GM12864 (cell line): ENCODE measurements around the gene SYVN1.

Experiments
- DNase-seq: peaks from one replicate; pipeline ENCODE4 v3.0.0-alpha.2; 2011; ENCODE audit warnings: low read depth
- H3K4me3 ChIP-seq: 2 replicates; pipeline ENCODE4 v1.5.1; 2011; ENCODE audit warnings: mild to moderate bottlenecking, low read depth, low read length, control low read depth
- TF ChIP-seq, protein P1 (sequence below): IDR thresholded peaks from 2 replicates; pipeline ENCODE4 v1.5.1; 2011; ENCODE audit warnings: low read depth, mild to moderate bottlenecking, moderate library complexity, low read length, control low read depth, inconsistent platforms; ENCODE audit errors: missing control alignments

SYVN1 gene

GRCh38 chr11:65114538-65115171 lies 19.7 kb downstream of the SYVN1 start:
- H3K4me3 ChIP-seq, result no peak overlapping the region
- TF ChIP-seq, protein P1, sequence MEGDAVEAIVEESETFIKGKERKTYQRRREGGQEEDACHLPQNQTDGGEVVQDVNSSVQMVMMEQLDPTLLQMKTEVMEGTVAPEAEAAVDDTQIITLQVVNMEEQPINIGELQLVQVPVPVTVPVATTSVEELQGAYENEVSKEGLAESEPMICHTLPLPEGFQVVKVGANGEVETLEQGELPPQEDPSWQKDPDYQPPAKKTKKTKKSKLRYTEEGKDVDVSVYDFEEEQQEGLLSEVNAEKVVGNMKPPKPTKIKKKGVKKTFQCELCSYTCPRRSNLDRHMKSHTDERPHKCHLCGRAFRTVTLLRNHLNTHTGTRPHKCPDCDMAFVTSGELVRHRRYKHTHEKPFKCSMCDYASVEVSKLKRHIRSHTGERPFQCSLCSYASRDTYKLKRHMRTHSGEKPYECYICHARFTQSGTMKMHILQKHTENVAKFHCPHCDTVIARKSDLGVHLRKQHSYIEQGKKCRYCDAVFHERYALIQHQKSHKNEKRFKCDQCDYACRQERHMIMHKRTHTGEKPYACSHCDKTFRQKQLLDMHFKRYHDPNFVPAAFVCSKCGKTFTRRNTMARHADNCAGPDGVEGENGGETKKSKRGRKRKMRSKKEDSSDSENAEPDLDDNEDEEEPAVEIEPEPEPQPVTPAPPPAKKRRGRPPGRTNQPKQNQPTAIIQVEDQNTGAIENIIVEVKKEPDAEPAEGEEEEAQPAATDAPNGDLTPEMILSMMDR, result no peak
- no peak for DNase-seq

GRCh38 chr11:65113839-65114238 lies 20.5 kb downstream of the SYVN1 start:
- DNase-seq, result no peak
- TF ChIP-seq, protein P1, result no peak
- H3K4me3 ChIP-seq, result no peak overlapping the region

DNA sequence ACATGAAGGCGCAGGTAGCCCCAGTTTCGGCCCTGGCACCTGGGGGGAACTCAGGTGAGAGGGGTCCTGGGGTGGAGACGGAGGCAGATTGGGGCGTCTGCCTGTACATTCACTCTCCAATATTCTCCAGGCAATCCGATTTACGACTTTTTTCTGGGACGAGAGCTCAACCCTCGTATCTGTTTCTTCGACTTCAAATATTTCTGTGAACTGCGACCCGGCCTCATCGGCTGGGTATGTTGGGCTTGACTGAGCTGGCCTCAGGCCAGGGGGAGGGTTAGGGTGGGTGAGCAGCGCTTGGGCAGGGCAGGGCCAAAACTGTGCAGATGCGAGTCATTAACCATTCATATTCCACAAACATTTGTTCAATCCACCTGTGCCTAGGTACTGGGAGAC lies 21.0 kb downstream of the SYVN1 start:
- peak overlapping the region; percentile 76 for H3K4me3 ChIP-seq
- DNase-seq, result no peak
- TF ChIP-seq, protein P1, result no peak

DNA sequence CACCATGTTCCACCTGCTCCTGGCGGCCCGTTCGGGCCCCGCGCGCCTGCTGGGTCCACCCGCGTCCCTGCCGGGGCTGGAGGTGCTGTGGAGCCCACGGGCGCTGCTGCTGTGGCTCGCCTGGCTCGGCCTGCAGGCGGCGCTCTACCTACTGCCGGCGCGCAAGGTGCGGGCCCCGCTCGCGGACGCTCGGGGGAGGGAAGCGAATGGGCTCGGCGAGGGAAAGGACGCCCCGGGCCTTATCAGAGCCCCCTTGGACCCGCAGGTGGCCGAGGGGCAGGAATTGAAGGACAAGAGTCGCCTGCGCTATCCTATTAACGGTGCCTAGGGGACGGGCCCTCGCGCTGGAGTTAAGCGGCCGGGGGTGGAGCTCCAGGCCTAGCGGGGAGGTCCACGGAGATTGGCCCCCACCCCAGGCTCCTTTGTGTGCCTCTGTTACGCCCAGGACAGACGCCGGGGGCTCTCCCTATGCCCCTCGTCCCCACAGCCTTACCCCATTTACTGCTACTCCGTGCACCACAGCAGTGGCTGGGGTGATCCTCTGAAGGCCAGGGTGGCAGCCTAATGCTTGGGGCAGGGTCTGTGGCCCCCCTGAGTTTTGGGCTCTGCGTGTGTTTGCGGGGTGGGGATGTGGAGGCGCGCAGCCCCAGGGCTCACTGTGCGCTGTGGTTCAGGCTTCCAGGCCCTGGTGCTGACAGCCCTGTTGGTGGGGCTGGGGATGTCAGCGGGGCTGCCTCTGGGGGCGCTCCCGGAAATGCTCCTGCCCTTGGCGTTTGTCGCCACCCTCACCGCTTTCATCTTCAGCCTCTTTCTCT lies 21.6 kb downstream of the SYVN1 start:
- peak overlapping the region; percentile 76 for H3K4me3 ChIP-seq
- no peak for DNase-seq
- TF ChIP-seq, protein P1, result peak; percentile 87

DNA sequence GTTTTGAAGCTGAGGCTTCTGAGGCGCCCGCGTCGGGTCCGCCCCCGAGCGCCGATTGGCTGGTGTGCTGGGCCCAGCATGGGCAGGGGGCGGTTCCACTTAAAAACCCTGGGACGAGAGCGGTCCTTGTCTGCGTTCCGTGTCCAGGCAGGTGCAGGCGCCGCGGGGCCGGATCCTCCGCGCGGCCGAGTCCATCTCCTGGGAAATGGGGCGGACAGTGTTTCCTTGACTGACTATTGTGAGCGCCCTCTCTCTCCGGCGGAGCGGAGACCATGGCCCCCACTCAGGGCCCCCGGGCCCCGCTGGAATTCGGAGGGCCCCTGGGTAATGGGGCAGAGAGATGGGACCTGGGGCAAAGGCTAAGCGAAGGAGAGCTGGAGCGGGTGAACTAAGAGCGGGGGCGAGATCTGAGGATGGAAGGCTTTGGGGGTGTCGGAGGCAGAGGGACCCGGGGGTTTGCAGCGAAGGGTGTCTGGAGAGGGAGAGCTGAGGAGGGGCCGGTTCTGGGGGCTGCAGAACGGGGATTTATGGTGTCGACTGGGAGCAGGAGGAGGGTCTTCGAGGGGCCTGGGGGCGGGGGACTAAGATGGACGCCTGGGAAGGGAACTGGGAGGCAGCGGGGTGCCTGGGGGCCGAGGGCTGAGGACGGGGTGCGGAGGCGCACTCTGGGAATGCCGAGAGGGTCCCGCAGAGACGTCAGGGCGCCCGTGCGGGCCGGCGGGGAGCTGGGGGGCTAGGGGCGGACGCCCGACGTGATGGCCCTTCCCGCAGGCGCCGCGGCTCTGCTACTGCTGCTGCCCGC lies 22.4 kb downstream of the SYVN1 start, which contains the start of gene TM7SF2:
Gene TM7SF2, plus strand, starts transcription at position 129 of the 802 bp plus-strand sequence. Its CDS starts 144 bp downstream, at position 273.
- TF ChIP-seq, protein P1, result no peak
- peak within 1 kb of the TSS; percentile 76 for H3K4me3 ChIP-seq
- peak; percentile 79 for DNase-seq

GRCh38 chr11:65111159-65111743 lies 23.1 kb downstream of the SYVN1 start:
- DNase-seq, result no peak
- no peak overlapping the region for H3K4me3 ChIP-seq
- TF ChIP-seq, protein P1, result no peak
